GM18517 (cell line): ENCODE data around the gene RNF19B.
A peak's percentile ranks its signal among the peaks of the same experiment; 100 is the strongest.
"Not testable (repeated sequence)": the region's sequence is repeated elsewhere in the genome, so short reads cannot be mapped to it uniquely, and the experiment has no call there.

ENCODE experiments used
- ATAC-seq: cut with Tn5 transposase; IDR thresholded peaks from one replicate; pipeline ENCODE4 v1.9.1; 2021; ENCODE audit warnings: mild to moderate bottlenecking, moderate library complexity; ENCODE audit not compliant: unreplicated experiment

The RNF19B gene

GRCh38 chr1:32964461-32965250 is at the start of gene RNF19B:
Gene RNF19B, minus strand, starts transcription at chr1:32964809. Its CDS starts 124 bp downstream, at chr1:32964685.
- peak; percentile 65 for ATAC-seq

GRCh38 chr1:33013791-33014190 is 49.2 kb upstream of the RNF19B start:
- ATAC-seq, result no peak

GRCh38 chr1:33012165-33012564 is 47.6 kb upstream of the RNF19B start:
- no peak for ATAC-seq

- ATAC-seq, result no peak
Observed at GRCh38 chr1:33010932-33011731, 46.5 kb upstream of the RNF19B start.

GRCh38 chr1:33009561-33009960 is 45.0 kb upstream of the RNF19B start:
- ATAC-seq, result no peak

GRCh38 chr1:33008051-33008914 is 43.7 kb upstream of the RNF19B start:
- ATAC-seq, result no peak

GRCh38 chr1:33007190-33008050 is 42.8 kb upstream of the RNF19B start:
- no peak for ATAC-seq

- ATAC-seq, result no peak
Observed at GRCh38 chr1:33005838-33006421, 41.3 kb upstream of the RNF19B start.

GRCh38 chr1:33005117-33005837 is 40.7 kb upstream of the RNF19B start:
- ATAC-seq, result no peak

GRCh38 chr1:33004613-33005012 is 40.0 kb upstream of the RNF19B start:
- no peak for ATAC-seq

GRCh38 chr1:33003657-33004056 is 39.0 kb upstream of the RNF19B start:
- no peak for ATAC-seq

- no peak for ATAC-seq
Observed at GRCh38 chr1:33002006-33002405, 37.4 kb upstream of the RNF19B start.

- no peak for ATAC-seq
Observed at GRCh38 chr1:33001282-33001681, 36.7 kb upstream of the RNF19B start.

GRCh38 chr1:33000427-33001026 is 35.9 kb upstream of the RNF19B start:
- ATAC-seq, result no peak

- no peak for ATAC-seq
Observed at GRCh38 chr1:32998997-32999396, 34.4 kb upstream of the RNF19B start.

GRCh38 chr1:32998064-32998463 is 33.5 kb upstream of the RNF19B start:
- no peak for ATAC-seq

GRCh38 chr1:32997381-32997891 is 32.8 kb upstream of the RNF19B start:
- no peak for ATAC-seq

GRCh38 chr1:32993324-32993636 is 28.7 kb upstream of the RNF19B start:
- not testable (repeated sequence) for ATAC-seq
